PFSK-1 (cell line): ENCODE results near the gene ASB16.

Source experiments
- POLR2AphosphoS5 ChIP-seq: IDR thresholded peaks from 2 replicates; pipeline ENCODE4 v1.6.1; 2012; ENCODE audit warnings: low read depth, mild to moderate bottlenecking, control low read depth, low read length, moderate library complexity
- SIN3A ChIP-seq: IDR thresholded peaks from 2 replicates; pipeline ENCODE4 v1.6.1; 2012; ENCODE audit warnings: mild to moderate bottlenecking, low read length, moderate library complexity, borderline replicate concordance; ENCODE audit not compliant: insufficient read depth
- TF ChIP-seq, protein P1 (sequence below), 2 experiments: IDR thresholded peaks; 2 replicates each; pipeline versions ENCODE4 v1.6.1 to v1.8.0; 2011 to 2012; ENCODE audit warnings: low read depth in 2 of 2, low read length in 2 of 2, control low read depth in 1 of 2, inconsistent platforms in 1 of 2, mild to moderate bottlenecking in 1 of 2, moderate library complexity in 1 of 2; ENCODE audit not compliant: insufficient read depth in 1 of 2

- TF ChIP-seq, protein P1, sequence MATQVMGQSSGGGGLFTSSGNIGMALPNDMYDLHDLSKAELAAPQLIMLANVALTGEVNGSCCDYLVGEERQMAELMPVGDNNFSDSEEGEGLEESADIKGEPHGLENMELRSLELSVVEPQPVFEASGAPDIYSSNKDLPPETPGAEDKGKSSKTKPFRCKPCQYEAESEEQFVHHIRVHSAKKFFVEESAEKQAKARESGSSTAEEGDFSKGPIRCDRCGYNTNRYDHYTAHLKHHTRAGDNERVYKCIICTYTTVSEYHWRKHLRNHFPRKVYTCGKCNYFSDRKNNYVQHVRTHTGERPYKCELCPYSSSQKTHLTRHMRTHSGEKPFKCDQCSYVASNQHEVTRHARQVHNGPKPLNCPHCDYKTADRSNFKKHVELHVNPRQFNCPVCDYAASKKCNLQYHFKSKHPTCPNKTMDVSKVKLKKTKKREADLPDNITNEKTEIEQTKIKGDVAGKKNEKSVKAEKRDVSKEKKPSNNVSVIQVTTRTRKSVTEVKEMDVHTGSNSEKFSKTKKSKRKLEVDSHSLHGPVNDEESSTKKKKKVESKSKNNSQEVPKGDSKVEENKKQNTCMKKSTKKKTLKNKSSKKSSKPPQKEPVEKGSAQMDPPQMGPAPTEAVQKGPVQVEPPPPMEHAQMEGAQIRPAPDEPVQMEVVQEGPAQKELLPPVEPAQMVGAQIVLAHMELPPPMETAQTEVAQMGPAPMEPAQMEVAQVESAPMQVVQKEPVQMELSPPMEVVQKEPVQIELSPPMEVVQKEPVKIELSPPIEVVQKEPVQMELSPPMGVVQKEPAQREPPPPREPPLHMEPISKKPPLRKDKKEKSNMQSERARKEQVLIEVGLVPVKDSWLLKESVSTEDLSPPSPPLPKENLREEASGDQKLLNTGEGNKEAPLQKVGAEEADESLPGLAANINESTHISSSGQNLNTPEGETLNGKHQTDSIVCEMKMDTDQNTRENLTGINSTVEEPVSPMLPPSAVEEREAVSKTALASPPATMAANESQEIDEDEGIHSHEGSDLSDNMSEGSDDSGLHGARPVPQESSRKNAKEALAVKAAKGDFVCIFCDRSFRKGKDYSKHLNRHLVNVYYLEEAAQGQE (IDR thresholded peaks at IDR 0.05; ENCODE audit: insufficient read depth in 1 of 2, low read depth in 2 of 2, low read length in 2 of 2): no peak
- TF ChIP-seq SIN3A (no peak), POLR2AphosphoS5 (no peak)
Observed at GRCh38 chr17:44171931-44172455, 1.5 kb downstream of the ASB16 start.
